ENCODE measurements around the gene SLC22A24.
"Not testable (repeated sequence)": the region's sequence is repeated elsewhere in the genome, so short reads cannot be mapped to it uniquely, and the experiment has no call there.

The SLC22A24 gene

GRCh38 chr11:63080682-63081081, 63.3 kb downstream of the SLC22A24 start:
- DNase-seq = no peak
- Histone ChIP-seq H3K4me1 (ENCODE audit: control insufficient read depth, insufficient read depth, low read length, poor library complexity, severe bottlenecking) (no peaks in the 10 kb centered on the region), H3K36me3 (ENCODE audit: control insufficient read depth, insufficient read depth, low read length) (no peaks in the 10 kb centered on the region), H3K9me3 (ENCODE audit: control insufficient read depth, low read length) (no peaks in the 10 kb centered on the region), H3K4me3 (ENCODE audit: insufficient read depth, low read depth, low read length, poor library complexity, severe bottlenecking) (no peak overlapping the region), H3K27ac (ENCODE audit: insufficient read depth, low read length, poor library complexity, severe bottlenecking) (no peak overlapping the region), H3K27me3 (replicated peaks; ENCODE audit: control insufficient read depth, insufficient read depth, low read length, poor library complexity, severe bottlenecking) (peaks cover 6% of the 10 kb centered on the region)

DNA sequence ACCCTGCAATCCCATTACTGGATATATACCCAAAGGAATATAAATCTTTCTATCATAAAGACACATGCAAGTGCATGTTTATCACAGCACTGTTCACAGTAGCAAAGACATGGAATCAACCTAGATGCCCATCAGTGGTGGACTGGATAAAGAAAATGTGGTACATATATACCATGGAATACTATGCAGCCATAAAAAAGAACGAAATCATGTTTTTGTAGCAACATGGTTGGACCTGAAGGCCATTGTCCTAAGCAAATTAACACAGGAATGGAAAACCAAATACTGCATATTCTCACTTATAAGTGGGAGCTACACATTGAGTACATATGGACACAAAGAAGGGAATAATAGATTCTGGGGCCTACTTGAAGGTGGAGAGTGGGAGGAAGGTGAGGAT, 97.8 kb downstream of the SLC22A24 start:
- not testable (repeated sequence) for H3K4me3 ChIP-seq (ENCODE audit: insufficient read depth, low read depth, low read length, poor library complexity, severe bottlenecking); H3K9me3 ChIP-seq (ENCODE audit: control insufficient read depth, low read length); H3K27ac ChIP-seq (ENCODE audit: insufficient read depth, low read length, poor library complexity, severe bottlenecking); H3K36me3 ChIP-seq (ENCODE audit: control insufficient read depth, insufficient read depth, low read length); H3K4me1 ChIP-seq (ENCODE audit: control insufficient read depth, insufficient read depth, low read length, poor library complexity, severe bottlenecking); DNase-seq; H3K27me3 ChIP-seq (replicated peaks; ENCODE audit: control insufficient read depth, insufficient read depth, low read length, poor library complexity, severe bottlenecking)

DNA sequence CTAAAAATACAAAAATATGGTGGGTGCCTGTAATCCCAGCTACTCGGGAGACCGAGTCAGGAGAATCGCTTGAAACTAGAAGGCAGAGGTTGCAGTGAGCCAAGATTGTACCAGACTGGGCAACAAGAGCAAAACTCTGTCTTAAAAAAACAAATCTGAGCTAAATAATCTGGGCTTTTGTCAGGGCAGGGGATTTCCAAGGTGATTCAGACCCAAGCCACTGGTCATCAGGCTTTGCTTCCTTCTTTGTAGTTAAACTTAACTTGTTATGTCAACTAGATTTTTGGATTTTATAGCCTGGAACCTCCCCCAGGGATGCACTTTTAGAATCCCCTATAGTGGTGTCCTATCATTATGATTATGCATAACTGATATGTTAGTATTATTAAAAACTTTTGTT, 101.4 kb downstream of the SLC22A24 start:
- no peak for DNase-seq
- H3K4me3 ChIP-seq (ENCODE audit: insufficient read depth, low read depth, low read length, poor library complexity, severe bottlenecking) = no peak overlapping the region
- no peaks in the 10 kb centered on the region for H3K27me3 ChIP-seq (replicated peaks; ENCODE audit: control insufficient read depth, insufficient read depth, low read length, poor library complexity, severe bottlenecking)
- no peaks in the 10 kb centered on the region for H3K4me1 ChIP-seq (ENCODE audit: control insufficient read depth, insufficient read depth, low read length, poor library complexity, severe bottlenecking)
- H3K9me3 ChIP-seq (ENCODE audit: control insufficient read depth, low read length) = no peaks in the 10 kb centered on the region
- no peak overlapping the region for H3K27ac ChIP-seq (ENCODE audit: insufficient read depth, low read length, poor library complexity, severe bottlenecking)
- H3K36me3 ChIP-seq (ENCODE audit: control insufficient read depth, insufficient read depth, low read length) = no peaks in the 10 kb centered on the region

DNA sequence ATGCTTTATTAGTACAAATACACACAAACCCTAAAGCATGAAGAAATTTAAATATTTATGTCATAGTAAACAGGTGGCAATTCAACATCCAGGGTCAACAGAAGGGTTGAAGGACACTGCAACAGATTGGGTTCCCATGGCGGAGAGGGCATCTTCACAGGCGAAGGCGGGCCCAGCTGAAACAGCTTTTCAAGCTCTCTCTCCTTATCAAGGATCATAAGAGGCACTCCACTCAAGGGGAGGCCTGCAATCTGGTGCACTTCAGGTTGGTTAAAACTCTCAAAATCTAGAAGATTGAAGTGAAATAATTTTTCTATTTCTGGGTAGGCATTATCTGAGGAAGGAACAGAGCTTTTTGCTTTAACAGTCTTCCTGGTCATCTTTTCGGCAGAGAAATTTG, 111.6 kb downstream of the SLC22A24 start:
- no peak overlapping the region for H3K27ac ChIP-seq (ENCODE audit: insufficient read depth, low read length, poor library complexity, severe bottlenecking)
- no peaks in the 10 kb centered on the region for H3K36me3 ChIP-seq (ENCODE audit: control insufficient read depth, insufficient read depth, low read length)
- no peak for DNase-seq
- H3K4me1 ChIP-seq (ENCODE audit: control insufficient read depth, insufficient read depth, low read length, poor library complexity, severe bottlenecking) = no peaks in the 10 kb centered on the region
- no peak overlapping the region for H3K4me3 ChIP-seq (ENCODE audit: insufficient read depth, low read depth, low read length, poor library complexity, severe bottlenecking)
- H3K9me3 ChIP-seq (ENCODE audit: control insufficient read depth, low read length) = no peaks in the 10 kb centered on the region
- H3K27me3 ChIP-seq (replicated peaks; ENCODE audit: control insufficient read depth, insufficient read depth, low read length, poor library complexity, severe bottlenecking) = peaks cover 3% of the 10 kb centered on the region
